Mammary epithelial cell (primary cell): ENCODE results near the gene IL5RA.

Experiments used
- EZH2 ChIP-seq: IDR thresholded peaks from 2 replicates; pipeline ENCODE4 v1.6.1; 2012; ENCODE audit warnings: low read length, inconsistent platforms, borderline replicate concordance
- TF ChIP-seq, protein P1 (sequence below), 2 donors: IDR thresholded peaks in 1 of 2; conservative IDR thresholded peaks in 1 of 2; 2 replicates each; pipeline ENCODE4 v1.5.1; 2011 to 2012; ENCODE audit warnings: inconsistent platforms in 2 of 2, low read length in 2 of 2, mild to moderate bottlenecking in 2 of 2, control low read depth in 1 of 2, low read depth in 1 of 2; ENCODE audit not compliant: insufficient read depth in 1 of 2; ENCODE audit errors: extremely low read depth in 1 of 2

DNA sequence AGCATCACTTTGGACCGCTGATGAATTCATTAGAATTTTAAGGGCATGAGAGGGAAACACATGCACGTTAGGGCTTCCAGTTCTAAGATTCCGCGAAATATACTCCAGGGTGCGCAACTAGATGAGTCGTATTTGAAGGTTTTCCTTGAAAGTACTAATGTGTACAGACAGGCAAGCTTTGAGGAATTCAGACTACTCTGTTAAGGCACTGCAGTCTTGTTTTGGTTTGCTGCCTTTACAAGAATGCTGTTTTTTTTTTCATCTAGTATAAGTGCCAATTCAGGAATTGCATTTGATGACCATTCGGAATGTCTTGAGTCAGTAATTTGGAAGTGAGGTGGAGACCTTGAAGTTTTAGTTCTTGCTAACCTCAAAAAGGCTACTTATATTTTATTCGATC, 35.7 kb upstream of the IL5RA start:
- TF ChIP-seq, protein P1, sequence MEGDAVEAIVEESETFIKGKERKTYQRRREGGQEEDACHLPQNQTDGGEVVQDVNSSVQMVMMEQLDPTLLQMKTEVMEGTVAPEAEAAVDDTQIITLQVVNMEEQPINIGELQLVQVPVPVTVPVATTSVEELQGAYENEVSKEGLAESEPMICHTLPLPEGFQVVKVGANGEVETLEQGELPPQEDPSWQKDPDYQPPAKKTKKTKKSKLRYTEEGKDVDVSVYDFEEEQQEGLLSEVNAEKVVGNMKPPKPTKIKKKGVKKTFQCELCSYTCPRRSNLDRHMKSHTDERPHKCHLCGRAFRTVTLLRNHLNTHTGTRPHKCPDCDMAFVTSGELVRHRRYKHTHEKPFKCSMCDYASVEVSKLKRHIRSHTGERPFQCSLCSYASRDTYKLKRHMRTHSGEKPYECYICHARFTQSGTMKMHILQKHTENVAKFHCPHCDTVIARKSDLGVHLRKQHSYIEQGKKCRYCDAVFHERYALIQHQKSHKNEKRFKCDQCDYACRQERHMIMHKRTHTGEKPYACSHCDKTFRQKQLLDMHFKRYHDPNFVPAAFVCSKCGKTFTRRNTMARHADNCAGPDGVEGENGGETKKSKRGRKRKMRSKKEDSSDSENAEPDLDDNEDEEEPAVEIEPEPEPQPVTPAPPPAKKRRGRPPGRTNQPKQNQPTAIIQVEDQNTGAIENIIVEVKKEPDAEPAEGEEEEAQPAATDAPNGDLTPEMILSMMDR (conservative IDR thresholded peaks at IDR 0.05 in 1 of 2, IDR thresholded peaks at IDR 0.05 in 1 of 2; ENCODE audit: extremely low read depth in 1 of 2, insufficient read depth in 1 of 2, low read depth in 1 of 2, low read length in 2 of 2) = no peak
- no peak for TF ChIP-seq EZH2
